Skeletal muscle tissue (tissue), 4 donors: Measurements from ENCODE around the gene ZNF586. TPM values are rescaled to one million over a fixed set of nuclear protein-coding genes. Genes with fewer than 3 reads are reported as not detected.
"Not testable (repeated sequence)": the region's sequence is repeated elsewhere in the genome, so short reads cannot be mapped to it uniquely, and the experiment has no call there.

ENCODE experiments used
- H3K27ac ChIP-seq: one replicate; pipeline ENCODE4 v1.7.0; 2013; ENCODE audit warnings: mild to moderate bottlenecking, low read depth, low read length, inconsistent platforms
- H3K27me3 ChIP-seq, 3 donors: one replicate each; pipeline ENCODE4 v1.7.0; 2013; ENCODE audit warnings: low read length in 3 of 3; ENCODE audit not compliant: control insufficient read depth in 3 of 3, insufficient read depth in 3 of 3
- H3K36me3 ChIP-seq, 3 donors: one replicate each; pipeline ENCODE4 v1.7.0; 2013; ENCODE audit warnings: low read length in 3 of 3; ENCODE audit not compliant: control insufficient read depth in 3 of 3, insufficient read depth in 3 of 3
- H3K4me1 ChIP-seq, 3 donors: one replicate each; pipeline ENCODE4 v1.7.0; 2013; ENCODE audit warnings: low read length in 3 of 3, mild to moderate bottlenecking in 3 of 3; ENCODE audit not compliant: control insufficient read depth in 3 of 3, insufficient read depth in 3 of 3
- H3K4me3 ChIP-seq, 3 donors: one replicate each; pipeline ENCODE4 v1.7.0; 2013; ENCODE audit warnings: low read length in 3 of 3
- H3K9ac ChIP-seq, 3 donors: one replicate each; pipeline ENCODE4 v1.7.0; 2013; ENCODE audit warnings: low read length in 3 of 3, mild to moderate bottlenecking in 3 of 3, moderate library complexity in 2 of 3, low read depth in 1 of 3
- H3K9me3 ChIP-seq, 3 donors: one replicate each; pipeline ENCODE4 v1.7.0; 2013; ENCODE audit warnings: low read length in 3 of 3; ENCODE audit not compliant: control insufficient read depth in 3 of 3
- total RNA-seq: library from RNA; depleted of rRNA; stranded (reverse); fragments of >200 nt; gene quantifications from one replicate; pipeline ENCODE4 v1.2.3, GENCODE V29; 2014
- donor health status: Osteomylitis.

The ZNF586 gene
- 27.1 TPM for total RNA-seq

GRCh38 chr19:57769345-57770131 is at the start of gene ZNF586:
ZNF586 (plus strand) TSS chr19:57769676; CDS start chr19:57769843, 167 bp downstream.
- Histone ChIP-seq H3K9me3 (no peaks in the 10 kb centered on the region), H3K4me3 (peak within 1 kb of the TSS; percentile 84 to 90 (median 90)), H3K9ac (peak within 1 kb of the TSS; percentile 76 to 86 (median 78)), H3K27ac (no peak within 1 kb of the TSS), H3K36me3 (peaks cover 2 to 12% (median 12%) of the 10 kb centered on the region in 3 donors), H3K27me3 (no peaks in the 10 kb centered on the region), H3K4me1 (peaks cover 11 to 30% (median 18%) of the 10 kb centered on the region in 3 donors)

GRCh38 chr19:57719901-57720519 is 49.5 kb upstream of the ZNF586 start:
- Histone ChIP-seq H3K4me1 (no peaks in the 10 kb centered on the region), H3K27ac (no peak overlapping the region), H3K36me3 (peaks cover 29 to 47% (median 46%) of the 10 kb centered on the region in 3 donors), H3K27me3 (no peaks in the 10 kb centered on the region), H3K9me3 (peaks cover 10 to 40% (median 20%) of the 10 kb centered on the region in 3 donors), H3K9ac (no peak overlapping the region), H3K4me3 (peak overlapping the region in 1 of 3 donors; percentile 9)

GRCh38 chr19:57720878-57721277 is 48.6 kb upstream of the ZNF586 start:
- Histone ChIP-seq H3K9ac (no peak overlapping the region), H3K9me3 (peaks cover 10 to 38% (median 19%) of the 10 kb centered on the region in 3 donors), H3K4me1 (no peaks in the 10 kb centered on the region), H3K27ac (no peak overlapping the region), H3K4me3 (peak overlapping the region in 2 of 3 donors; percentile 9 to 23), H3K27me3 (no peaks in the 10 kb centered on the region), H3K36me3 (peaks cover 29 to 47% (median 46%) of the 10 kb centered on the region in 3 donors)

- H3K4me1 ChIP-seq, H3K27ac ChIP-seq, H3K27me3 ChIP-seq, H3K9me3 ChIP-seq, H3K9ac ChIP-seq, H3K4me3 ChIP-seq, H3K36me3 ChIP-seq: not testable (repeated sequence)
Measured at GRCh38 chr19:57738320-57738719, 31.2 kb upstream of the ZNF586 start.

- H3K9me3 ChIP-seq, H3K27ac ChIP-seq, H3K27me3 ChIP-seq, H3K36me3 ChIP-seq, H3K9ac ChIP-seq, H3K4me3 ChIP-seq, H3K4me1 ChIP-seq: not testable (repeated sequence)
Measured at GRCh38 chr19:57738770-57739169, 30.7 kb upstream of the ZNF586 start.

- H3K4me3 ChIP-seq, result peak within 1 kb of the TSS; percentile 93 to 99 (median 96)
- peak within 1 kb of the TSS; percentile 85 for H3K27ac ChIP-seq
- H3K4me1 ChIP-seq, result peaks cover 10 to 29% (median 13%) of the 10 kb centered on the region in 3 donors
- peaks cover 0 to 4% (median 2%) of the 10 kb centered on the region in 3 donors for H3K9me3 ChIP-seq
- H3K9ac ChIP-seq, result peak within 1 kb of the TSS; percentile 96 to 97 (median 97)
- H3K36me3 ChIP-seq, result peaks cover 18 to 29% (median 29%) of the 10 kb centered on the region in 3 donors
- H3K27me3 ChIP-seq, result no peaks in the 10 kb centered on the region
Measured at GRCh38 chr19:57746580-57747471, 22.6 kb upstream of the ZNF586 start, which contains the start of gene ZNF776. ZNF776 (plus strand) TSS chr19:57746815; CDS start chr19:57747059, 244 bp downstream.

GRCh38 chr19:57747472-57747807 is 22.0 kb upstream of the ZNF586 start:
- peaks cover 10 to 29% (median 13%) of the 10 kb centered on the region in 3 donors for H3K4me1 ChIP-seq
- H3K4me3 ChIP-seq, result peak overlapping the region; percentile 93 to 99 (median 96)
- H3K27me3 ChIP-seq, result no peaks in the 10 kb centered on the region
- peaks cover 0 to 7% (median 2%) of the 10 kb centered on the region in 3 donors for H3K9me3 ChIP-seq
- H3K27ac ChIP-seq, result peak overlapping the region; percentile 85
- H3K36me3 ChIP-seq, result peaks cover 21 to 35% (median 34%) of the 10 kb centered on the region in 3 donors
- H3K9ac ChIP-seq, result peak overlapping the region; percentile 96 to 97 (median 97)

GRCh38 chr19:57748029-57748428 is 21.4 kb upstream of the ZNF586 start:
- H3K4me3 ChIP-seq, result peak overlapping the region; percentile 93 to 99 (median 96)
- H3K9me3 ChIP-seq, result peaks cover 0 to 10% (median 2%) of the 10 kb centered on the region in 3 donors
- H3K36me3 ChIP-seq, result peaks cover 27 to 40% (median 39%) of the 10 kb centered on the region in 3 donors
- H3K27me3 ChIP-seq, result no peaks in the 10 kb centered on the region
- peaks cover 10 to 29% (median 13%) of the 10 kb centered on the region in 3 donors for H3K4me1 ChIP-seq
- H3K27ac ChIP-seq, result no peak overlapping the region
- H3K9ac ChIP-seq, result peak overlapping the region; percentile 22 to 97 (median 96)

- no peak overlapping the region for H3K9ac ChIP-seq
- no peaks in the 10 kb centered on the region for H3K27me3 ChIP-seq
- H3K4me3 ChIP-seq, result no peak overlapping the region
- H3K9me3 ChIP-seq, result peaks cover 2 to 33% (median 3%) of the 10 kb centered on the region in 3 donors
- H3K36me3 ChIP-seq, result peaks cover 60 to 85% (median 81%) of the 10 kb centered on the region in 3 donors
- H3K4me1 ChIP-seq, result peaks cover 0 to 7% (median 2%) of the 10 kb centered on the region in 3 donors
- no peak overlapping the region for H3K27ac ChIP-seq
Measured at GRCh38 chr19:57754091-57754673, 15.3 kb upstream of the ZNF586 start.
